ENCODE measurements around the gene DAAM1. TPM values are rescaled to one million over a fixed set of nuclear protein-coding genes. Genes with fewer than 3 reads are reported as not detected.

Gene DAAM1
- total and polyA plus RNA-seq, 2 donors (not counting 1 experiment from before 2014, with no cell fraction given): 11.2 to 34.3 TPM

DNA sequence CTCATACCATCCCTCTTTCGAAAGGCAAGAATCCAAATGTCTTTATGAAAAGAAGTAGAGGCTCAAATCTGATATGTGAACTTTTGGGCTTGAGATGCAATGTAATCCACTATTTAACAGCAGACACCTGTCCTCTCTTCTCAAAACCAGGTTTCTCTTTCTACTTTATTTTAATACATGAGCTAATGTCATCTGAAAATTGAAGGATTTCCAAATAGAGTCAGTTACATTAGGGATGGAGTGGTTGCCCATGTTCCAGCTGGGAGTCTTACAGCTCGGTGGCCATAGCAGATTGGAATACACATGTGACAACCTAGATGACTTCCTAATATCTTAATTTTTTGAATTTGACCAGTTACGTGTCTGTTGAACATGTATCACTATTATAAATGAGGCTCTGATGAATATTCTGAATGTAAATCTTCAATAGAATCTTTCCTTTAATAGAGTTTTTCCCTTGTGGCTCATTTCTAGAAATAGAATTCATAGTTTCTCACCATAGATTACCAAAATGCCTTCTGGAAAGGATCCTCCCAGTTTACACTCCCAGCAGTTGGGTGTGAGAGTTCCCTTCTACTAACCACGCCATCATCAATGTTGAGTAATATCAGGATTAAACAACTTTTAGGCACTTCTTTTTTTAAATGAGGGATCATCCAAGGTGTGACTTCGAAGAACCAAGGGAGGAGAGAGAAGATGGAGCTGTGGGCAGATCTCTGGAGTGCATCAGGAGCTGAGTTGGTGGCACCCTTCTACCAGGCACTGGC lies 227.6 kb downstream of the DAAM1 start:
- no peaks in the 10 kb centered on the region for H3K9me3 Mint-ChIP-seq (ENCODE audit: insufficient read depth)
- CTCF ChIA-PET: no interaction called here
- no peaks in the 10 kb centered on the region for H4K20me1 ChIP-seq (ENCODE audit: control insufficient read depth, insufficient read depth, low read length, poor library complexity, severe bottlenecking)

DNA sequence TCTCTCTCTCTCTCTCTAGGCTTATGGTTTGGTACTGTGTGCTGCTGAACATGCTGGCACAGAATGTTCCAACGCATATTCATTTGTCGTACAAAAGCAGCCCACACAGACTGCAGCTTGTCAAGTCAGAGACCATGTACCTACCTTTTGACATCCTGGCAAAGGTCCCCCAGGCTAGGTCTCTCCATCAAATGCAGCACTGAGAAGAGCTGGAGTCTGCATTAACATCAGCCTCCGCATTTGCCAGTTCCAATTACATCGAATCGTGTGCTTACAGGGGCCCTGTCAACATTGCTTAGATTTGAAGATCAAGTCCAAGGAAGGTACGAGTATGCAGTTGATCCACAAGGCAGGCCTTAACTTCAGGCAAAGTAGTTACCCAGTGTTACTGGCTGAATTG lies 228.8 kb downstream of the DAAM1 start:
- Histone ChIP-seq H4K20me1 (ENCODE audit: control insufficient read depth, insufficient read depth, low read length, poor library complexity, severe bottlenecking) (no peaks in the 10 kb centered on the region), H3K9me3 (ENCODE audit: control extremely low read depth in 1 of 3, control insufficient read depth in 2 of 3, insufficient read depth in 1 of 3, low read length in 2 of 3) (no peaks in the 10 kb centered on the region), H3K9ac (ENCODE audit: low read length) (no peak overlapping the region), H3K4me3 (ENCODE audit: control extremely low read depth in 1 of 5, extremely low read depth in 1 of 5, insufficient read depth in 1 of 5, low read depth in 2 of 5, low read length in 4 of 5) (no peak overlapping the region), H3K27me3 (replicated peaks in 1 of 4; ENCODE audit: control extremely low read depth in 1 of 4, control insufficient read depth in 3 of 4, insufficient read depth in 4 of 4, low read length in 3 of 4) (no peaks in the 10 kb centered on the region), H3K4me1 (ENCODE audit: control insufficient read depth in 2 of 2, insufficient read depth in 2 of 2, low read length in 2 of 2) (peaks cover 7 to 12% of the 10 kb centered on the region in 2 donors), H3K79me2 (ENCODE audit: control insufficient read depth, insufficient read depth, low read length) (no peaks in the 10 kb centered on the region), H3K4me2 (replicated peaks; ENCODE audit: low read depth, low read length, poor library complexity, severe bottlenecking) (no peak overlapping the region), H3K27ac (ENCODE audit: low read length in 2 of 2) (no peak overlapping the region), H2AFZ (ENCODE audit: insufficient read depth, low read depth, low read length, poor library complexity, severe bottlenecking) (no peak overlapping the region), H3K36me3 (replicated peaks in 1 of 2; ENCODE audit: control extremely low read depth in 1 of 2, control insufficient read depth in 1 of 2, extremely low read depth in 1 of 2, insufficient read depth in 2 of 2, low read length in 1 of 2) (no peaks in the 10 kb centered on the region)
- H3K27ac Mint-ChIP-seq: no peak overlapping the region
- peaks cover 14% of the 10 kb centered on the region for H3K4me1 Mint-ChIP-seq
- ChIA-PET POLR2A (no interaction called here), CTCF (no interaction called here)
- TF ChIP-seq, protein P1, sequence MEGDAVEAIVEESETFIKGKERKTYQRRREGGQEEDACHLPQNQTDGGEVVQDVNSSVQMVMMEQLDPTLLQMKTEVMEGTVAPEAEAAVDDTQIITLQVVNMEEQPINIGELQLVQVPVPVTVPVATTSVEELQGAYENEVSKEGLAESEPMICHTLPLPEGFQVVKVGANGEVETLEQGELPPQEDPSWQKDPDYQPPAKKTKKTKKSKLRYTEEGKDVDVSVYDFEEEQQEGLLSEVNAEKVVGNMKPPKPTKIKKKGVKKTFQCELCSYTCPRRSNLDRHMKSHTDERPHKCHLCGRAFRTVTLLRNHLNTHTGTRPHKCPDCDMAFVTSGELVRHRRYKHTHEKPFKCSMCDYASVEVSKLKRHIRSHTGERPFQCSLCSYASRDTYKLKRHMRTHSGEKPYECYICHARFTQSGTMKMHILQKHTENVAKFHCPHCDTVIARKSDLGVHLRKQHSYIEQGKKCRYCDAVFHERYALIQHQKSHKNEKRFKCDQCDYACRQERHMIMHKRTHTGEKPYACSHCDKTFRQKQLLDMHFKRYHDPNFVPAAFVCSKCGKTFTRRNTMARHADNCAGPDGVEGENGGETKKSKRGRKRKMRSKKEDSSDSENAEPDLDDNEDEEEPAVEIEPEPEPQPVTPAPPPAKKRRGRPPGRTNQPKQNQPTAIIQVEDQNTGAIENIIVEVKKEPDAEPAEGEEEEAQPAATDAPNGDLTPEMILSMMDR (IDR thresholded peaks at IDR 0.05): no peak
- TF ChIP-seq EZH2 (IDR thresholded peaks at IDR 0.05; ENCODE audit: borderline replicate concordance, insufficient read depth, low read depth, low read length, poor library complexity, severe bottlenecking): no peak
- ATAC-seq (ENCODE audit: low read depth) (no peak), DNase-seq (no peak)
- H3K27me3 Mint-ChIP-seq: no peaks in the 10 kb centered on the region
- 80% methylated on average over 6 of the region's 6 CpGs for WGBS (ENCODE audit: insufficient coverage)
- no peaks in the 10 kb centered on the region for H3K9me3 Mint-ChIP-seq (ENCODE audit: insufficient read depth)
- no peak overlapping the region for H3K4me3 Mint-ChIP-seq
- intact Hi-C loops (cut with micrococcal nuclease): no loop called here

More for the DNA sequence above, 227.6 kb downstream of the DAAM1 start:
- Histone ChIP-seq H3K9ac (ENCODE audit: low read length) (no peak overlapping the region), H3K9me3 (ENCODE audit: control extremely low read depth in 1 of 3, control insufficient read depth in 2 of 3, insufficient read depth in 1 of 3, low read length in 2 of 3) (no peaks in the 10 kb centered on the region), H2AFZ (ENCODE audit: insufficient read depth, low read depth, low read length, poor library complexity, severe bottlenecking) (no peak overlapping the region), H3K36me3 (replicated peaks in 1 of 2; ENCODE audit: control extremely low read depth in 1 of 2, control insufficient read depth in 1 of 2, extremely low read depth in 1 of 2, insufficient read depth in 2 of 2, low read length in 1 of 2) (no peaks in the 10 kb centered on the region), H3K79me2 (ENCODE audit: control insufficient read depth, insufficient read depth, low read length) (no peaks in the 10 kb centered on the region), H3K4me1 (ENCODE audit: control insufficient read depth in 2 of 2, insufficient read depth in 2 of 2, low read length in 2 of 2) (no peaks in the 10 kb centered on the region), H3K4me2 (replicated peaks; ENCODE audit: low read depth, low read length, poor library complexity, severe bottlenecking) (no peak overlapping the region), H3K4me3 (ENCODE audit: control extremely low read depth in 1 of 5, extremely low read depth in 1 of 5, insufficient read depth in 1 of 5, low read depth in 2 of 5, low read length in 4 of 5) (no peak overlapping the region), H3K27me3 (replicated peaks in 1 of 4; ENCODE audit: control extremely low read depth in 1 of 4, control insufficient read depth in 3 of 4, insufficient read depth in 4 of 4, low read length in 3 of 4) (no peaks in the 10 kb centered on the region), H3K27ac (ENCODE audit: low read length in 2 of 2) (no peak overlapping the region)
- TF ChIP-seq, protein P1 (IDR thresholded peaks at IDR 0.05): no peak
- TF ChIP-seq EZH2 (IDR thresholded peaks at IDR 0.05; ENCODE audit: borderline replicate concordance, insufficient read depth, low read depth, low read length, poor library complexity, severe bottlenecking): no peak
- H3K4me1 Mint-ChIP-seq: peaks cover 3% of the 10 kb centered on the region
- H3K27ac Mint-ChIP-seq: no peak overlapping the region
- POLR2A ChIA-PET: no interaction called here
- intact Hi-C loops (cut with micrococcal nuclease): no loop called here
- WGBS (ENCODE audit: insufficient coverage): 90% methylated on average over 1 of the region's 5 CpGs
- no peak for DNase-seq
- no peak for ATAC-seq (ENCODE audit: low read depth)
- H3K4me3 Mint-ChIP-seq: no peak overlapping the region
- H3K27me3 Mint-ChIP-seq: no peaks in the 10 kb centered on the region
